K562 (cell line): ENCODE results near the gene VAMP4. TPM values are rescaled to one million over a fixed set of nuclear protein-coding genes. Genes with fewer than 3 reads are reported as not detected.

ENCODE experiments used
- ATAC-seq: fragments of 200-7000 bp; cut with Tn5 transposase; 3 replicates; pipeline ENCODE4 v1.9.1; 2020; ENCODE audit warnings: moderate library complexity
- BruUV-seq: library from RNA; stranded (reverse); fragments of 400-500 nt; replicated peaks from 2 replicates; lab custom pipeline; 2021; lab: Mats Ljungman, UMichigan
- CTCF ChIA-PET: fragments of 300-600 bp; formaldehyde crosslinking; extraction: SDS; loops from one replicate; lab custom pipeline; 2021; ENCODE audit warnings: low intra/inter-chr PET ratio; lab: Yijun Ruan, JAX
- POLR2A ChIA-PET: fragments of 300-600, 350-650 bp; sonication (Branson Sonifier 250); formaldehyde crosslinking; extraction: SDS; loops from one replicate; lab custom pipeline; 2021; ENCODE audit warnings: antibody characterized with exemption, inconsistent platforms; lab: Yijun Ruan, JAX
- DNase-seq, 4 experiments: peaks; one replicate each; pipeline versions ENCODE4 v3.0.0 to v3.0.0-alpha.2; 2011 to 2018; ENCODE audit warnings: low spot score in 3 of 4, mixed read lengths in 3 of 4; ENCODE audit errors: extremely low read depth in 1 of 4
- FAIRE-seq: peaks from 2 replicates; lab custom pipeline; 2011; peaks lifted over from hg19 to GRCh38; lab: Jason Lieb, UNC
- H2AFZ ChIP-seq: 2 replicates; pipeline ENCODE4 v1.6.0; 2011; ENCODE audit warnings: low read depth, low read length, control low read depth, inconsistent platforms
- H3K27ac ChIP-seq: fragments of 200-600 bp; 3 replicates; pipeline ENCODE4 v1.8.0; 2011; ENCODE audit warnings: low read depth, mild to moderate bottlenecking, control low read depth, inconsistent platforms, low read length, moderate library complexity, mixed read lengths; ENCODE audit errors: extremely low read depth
- H3K27me3 ChIP-seq, 2 experiments: fragments of 300-600 bp in 1 of 2; 2 replicates in 1 of 2; 3 replicates in 1 of 2; pipeline versions ENCODE4 v1.6.0 to v1.8.0; 2011; ENCODE audit warnings: inconsistent platforms in 2 of 2, low read length in 2 of 2, mild to moderate bottlenecking in 1 of 2, mixed read lengths in 1 of 2, moderate library complexity in 1 of 2; ENCODE audit not compliant: control insufficient read depth in 2 of 2, insufficient read depth in 2 of 2
- H3K36me3 ChIP-seq: fragments of 300-600 bp; 3 replicates; pipeline ENCODE4 v1.8.0; 2011; ENCODE audit warnings: mild to moderate bottlenecking, low read length, inconsistent platforms; ENCODE audit not compliant: control insufficient read depth, insufficient read depth
- H3K4me1 ChIP-seq, 2 experiments: fragments of 200-600 bp in 1 of 2; replicated peaks in 1 of 2; 2 replicates in 1 of 2; 3 replicates in 1 of 2; pipeline versions ENCODE4 v1.5.1 to v1.8.0; 2011; ENCODE audit warnings: inconsistent platforms in 2 of 2, low read length in 2 of 2, mild to moderate bottlenecking in 1 of 2, mixed read lengths in 1 of 2, moderate library complexity in 1 of 2; ENCODE audit not compliant: control insufficient read depth in 2 of 2, insufficient read depth in 2 of 2
- H3K4me2 ChIP-seq: 2 replicates; pipeline ENCODE4 v1.6.1; 2011; ENCODE audit warnings: low read length, control low read depth, inconsistent platforms, mixed read lengths; ENCODE audit not compliant: insufficient read depth
- H3K4me3 ChIP-seq: fragments of 200-600 bp; sonication (generic), shearing (Covaris generic); 2 replicates; pipeline ENCODE4 v1.5.1; 2016; ENCODE audit warnings: control low read depth, inconsistent platforms
- H3K79me2 ChIP-seq: fragments of 200-600 bp; 3 replicates; pipeline ENCODE4 v1.8.0; 2011; ENCODE audit warnings: low read length, inconsistent platforms; ENCODE audit not compliant: control insufficient read depth, insufficient read depth
- H3K9ac ChIP-seq, 2 experiments: 2 replicates each; pipeline versions ENCODE4 v1.6.0 to v1.6.1; 2011; ENCODE audit warnings: low read depth in 2 of 2, low read length in 2 of 2, control low read depth in 1 of 2, inconsistent platforms in 1 of 2, mild to moderate bottlenecking in 1 of 2, mixed read lengths in 1 of 2; ENCODE audit not compliant: insufficient read depth in 1 of 2
- H3K9me1 ChIP-seq: one replicate; pipeline ENCODE4 v1.6.0; 2011; ENCODE audit warnings: inconsistent platforms, mild to moderate bottlenecking, low read length, moderate library complexity; ENCODE audit not compliant: control insufficient read depth, insufficient read depth
- H3K9me3 ChIP-seq: replicated peaks from 2 replicates; pipeline ENCODE4 v1.5.1; 2011; ENCODE audit warnings: low read depth, low read length, inconsistent platforms; ENCODE audit not compliant: control insufficient read depth, insufficient read depth
- H4K20me1 ChIP-seq: replicated peaks from 2 replicates; pipeline ENCODE4 v1.6.1; 2011; ENCODE audit warnings: low read length, inconsistent platforms, mixed read lengths; ENCODE audit not compliant: control insufficient read depth, insufficient read depth
- FOSL1 ChIP-seq: fragments of 200-800 bp; sonication (Bioruptor generic); conservative IDR thresholded peaks from 2 replicates; pipeline ENCODE4 v1.6.1; 2016; ENCODE audit warnings: missing genetic modification characterization, missing compliant biosample characterization
- FOXA3 ChIP-seq, 2 experiments: fragments of 450-650 bp in 1 of 2; sonication (generic) in 1 of 2; formaldehyde crosslinking; IDR thresholded peaks in 1 of 2; conservative IDR thresholded peaks in 1 of 2; 2 replicates each; pipeline versions ENCODE4 v1.4.0 to v1.8.0; 2020 to 2022; ENCODE audit warnings: mild to moderate bottlenecking in 2 of 2, missing genetic modification reagents in 1 of 2
- KDM2B ChIP-seq: fragments of 250-450 bp; sonication (Bioruptor Pico); IDR thresholded peaks from 2 replicates; pipeline ENCODE4 v1.8.0; 2021; ENCODE audit warnings: mild to moderate bottlenecking, moderate library complexity
- MAFF ChIP-seq: IDR thresholded peaks from 2 replicates; pipeline ENCODE4 v1.6.1; 2012; ENCODE audit warnings: low read length, improper control_type of control experiment
- MAFG ChIP-seq: fragments of 450-650 bp; conservative IDR thresholded peaks from 2 replicates; pipeline ENCODE4 v1.6.1; 2016; ENCODE audit warnings: missing genetic modification characterization, missing compliant biosample characterization
- MAFK ChIP-seq: IDR thresholded peaks from 2 replicates; pipeline ENCODE4 v1.6.1; 2011; ENCODE audit warnings: low read length, improper control_type of control experiment
- ZNF609 ChIP-seq: sonication (generic); formaldehyde crosslinking; IDR thresholded peaks from 2 replicates; pipeline ENCODE4 v1.8.1; 2023; ENCODE audit warnings: missing genetic modification reagents, mild to moderate bottlenecking, borderline replicate concordance
- ZSCAN29 ChIP-seq: fragments of 450-650 bp; IDR thresholded peaks from 2 replicates; pipeline ENCODE4 v1.6.1; 2017
- WGBS: fragments of 100-300 bp; shearing (Covaris generic); methylation state at CpG from one replicate; pipeline ENCODE4 v1.1.6; 2016; ENCODE audit warnings: low coverage, mixed read lengths; ENCODE audit not compliant: insufficient coverage; ENCODE audit errors: missing lambda C conversion rate; 5-methylcytosine and 5-hydroxymethylcytosine counted together
- in situ Hi-C: fragments of 300-500 bp; cut with MboI; formaldehyde crosslinking; loops from 4 replicates; pipeline ENCODE4 v1.15.0; 2018; ENCODE audit warnings: inconsistent platforms, mixed read lengths
- intact Hi-C: fragments of 100-400 bp; cut with micrococcal nuclease; formaldehyde crosslinking; loops from 2 replicates; pipeline ENCODE4 v1.14.2; 2022
- polyA plus RNA-seq, 8 experiments: library from polyadenylated mRNA; depleted of rRNA in 4 of 8; stranded (reverse) in 5 of 8; unstranded in 3 of 8; fragments of >200 nt; fragmentation: Nextera tagmentation in 2 of 8; fragmentation: Illumina TruSeq in 1 of 8; extraction: Ambion mirVana in 2 of 8; extraction: Trizol in 1 of 8; gene quantifications; 2 replicates each; pipeline versions ENCODE4 v1.2.1 to v1.2.3, GENCODE V29; 2011 to 2014; ENCODE audit warnings: inconsistent platforms in 1 of 8, missing spikeins in 1 of 8
- total RNA-seq, 7 experiments: library from RNA; depleted of rRNA in 6 of 7; stranded (reverse); fragments of >200 nt in 6 of 7; fragmentation: Illumina TruSeq in 2 of 7; extraction: Trizol in 2 of 7; gene quantifications; 2 replicates each; pipeline versions ENCODE4 v1.2.1 to v1.2.3, GENCODE V29; 2011 to 2021; ENCODE audit warnings: low replicate concordance in 1 of 7

VAMP4 gene
- total and polyA plus RNA-seq, 9 of the 15 experiments (the other 6 are each of a cell fraction or from before 2014, with no cell fraction given): 3.3 to 21.4 (median 11.9) TPM

GRCh38 chr1:171740356-171740863, 1.5 kb downstream of the VAMP4 start (continued):
- peak; percentile 44; the same call in 1 of the 2 replicates for TF ChIP-seq MAFK
- peak; percentile 23; the same call in 1 of the 2 replicates for TF ChIP-seq MAFG (tag)
- no peak for TF ChIP-seq FOXA3 (CRISPR knock-in tag; conservative IDR thresholded peaks at IDR 0.05 in 1 of 2, IDR thresholded peaks at IDR 0.05 in 1 of 2)
- peak; percentile 58 for TF ChIP-seq MAFF
- no peak for TF ChIP-seq ZSCAN29
- TF ChIP-seq, all 486 proteins: peak for 5

GRCh38 chr1:171739656-171740055, 2.2 kb downstream of the VAMP4 start:
- TF ChIP-seq FOSL1 (tag) (0 out of 2 replicates have a peak, but pooled peaks have one; percentile 28), KDM2B (CRISPR knock-in tag) (no peak), ZNF609 (CRISPR knock-in tag) (no peak)
- TF ChIP-seq, all 486 proteins: peak for 1
- ChIA-PET CTCF (no interaction called here), POLR2A (interaction anchor here (0.7 kb wide), 1 partner anchor 24 kb away, joined by 3 read pairs; no protein-coding TSS in a partner anchor)
- H3K4me2 ChIP-seq: no peak overlapping the region
- H3K4me3 ChIP-seq: no peak overlapping the region
- H2AFZ ChIP-seq: no peak overlapping the region
- peaks cover 12 to 27% of the 10 kb centered on the region in 2 experiments; a peak in 4 of 5 replicates for H3K4me1 ChIP-seq
- H3K79me2 ChIP-seq: peaks cover 41% of the 10 kb centered on the region
- in situ Hi-C loops (no loop called here), intact Hi-C loops (loop anchor here (10.0 kb wide), 1 partner anchor 255 kb away; the partner anchor contains the start of gene PRRC2C)
- H3K27me3 ChIP-seq: no peaks in the 10 kb centered on the region
- DNase-seq: no peak
- H3K9ac ChIP-seq: no peak overlapping the region
- BruUV-seq: no TSS peak
- H4K20me1 ChIP-seq: no peaks in the 10 kb centered on the region
- H3K9me3 ChIP-seq: no peaks in the 10 kb centered on the region
- no peak overlapping the region for H3K27ac ChIP-seq
- no peak for ATAC-seq
- WGBS: 45% methylated on average over 2 of the region's 2 CpGs
- peaks cover 32% of the 10 kb centered on the region; the same call in 1 of the 3 replicates for H3K36me3 ChIP-seq
- FAIRE-seq: no peak
- H3K9me1 ChIP-seq: no peaks in the 10 kb centered on the region
